Stimulated activated CD4-positive, alpha-beta T cell treated with anti-CD3 and anti-CD28 coated beads, Interleukin-2, amount 100 ng/mL, for 48 hours (primary cell): ENCODE data around the gene MACO1.
A peak's percentile ranks its signal among the peaks of the same experiment; 100 is the strongest.
"Not testable (repeated sequence)": the region's sequence is repeated elsewhere in the genome, so short reads cannot be mapped to it uniquely, and the experiment has no call there.

Source experiments
- DNase-seq, 2 donors: peaks; one replicate each; pipeline ENCODE4 v3.0.0-alpha.2; 2020

MACO1 gene, protein sequence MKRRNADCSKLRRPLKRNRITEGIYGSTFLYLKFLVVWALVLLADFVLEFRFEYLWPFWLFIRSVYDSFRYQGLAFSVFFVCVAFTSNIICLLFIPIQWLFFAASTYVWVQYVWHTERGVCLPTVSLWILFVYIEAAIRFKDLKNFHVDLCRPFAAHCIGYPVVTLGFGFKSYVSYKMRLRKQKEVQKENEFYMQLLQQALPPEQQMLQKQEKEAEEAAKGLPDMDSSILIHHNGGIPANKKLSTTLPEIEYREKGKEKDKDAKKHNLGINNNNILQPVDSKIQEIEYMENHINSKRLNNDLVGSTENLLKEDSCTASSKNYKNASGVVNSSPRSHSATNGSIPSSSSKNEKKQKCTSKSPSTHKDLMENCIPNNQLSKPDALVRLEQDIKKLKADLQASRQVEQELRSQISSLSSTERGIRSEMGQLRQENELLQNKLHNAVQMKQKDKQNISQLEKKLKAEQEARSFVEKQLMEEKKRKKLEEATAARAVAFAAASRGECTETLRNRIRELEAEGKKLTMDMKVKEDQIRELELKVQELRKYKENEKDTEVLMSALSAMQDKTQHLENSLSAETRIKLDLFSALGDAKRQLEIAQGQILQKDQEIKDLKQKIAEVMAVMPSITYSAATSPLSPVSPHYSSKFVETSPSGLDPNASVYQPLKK

DNA sequence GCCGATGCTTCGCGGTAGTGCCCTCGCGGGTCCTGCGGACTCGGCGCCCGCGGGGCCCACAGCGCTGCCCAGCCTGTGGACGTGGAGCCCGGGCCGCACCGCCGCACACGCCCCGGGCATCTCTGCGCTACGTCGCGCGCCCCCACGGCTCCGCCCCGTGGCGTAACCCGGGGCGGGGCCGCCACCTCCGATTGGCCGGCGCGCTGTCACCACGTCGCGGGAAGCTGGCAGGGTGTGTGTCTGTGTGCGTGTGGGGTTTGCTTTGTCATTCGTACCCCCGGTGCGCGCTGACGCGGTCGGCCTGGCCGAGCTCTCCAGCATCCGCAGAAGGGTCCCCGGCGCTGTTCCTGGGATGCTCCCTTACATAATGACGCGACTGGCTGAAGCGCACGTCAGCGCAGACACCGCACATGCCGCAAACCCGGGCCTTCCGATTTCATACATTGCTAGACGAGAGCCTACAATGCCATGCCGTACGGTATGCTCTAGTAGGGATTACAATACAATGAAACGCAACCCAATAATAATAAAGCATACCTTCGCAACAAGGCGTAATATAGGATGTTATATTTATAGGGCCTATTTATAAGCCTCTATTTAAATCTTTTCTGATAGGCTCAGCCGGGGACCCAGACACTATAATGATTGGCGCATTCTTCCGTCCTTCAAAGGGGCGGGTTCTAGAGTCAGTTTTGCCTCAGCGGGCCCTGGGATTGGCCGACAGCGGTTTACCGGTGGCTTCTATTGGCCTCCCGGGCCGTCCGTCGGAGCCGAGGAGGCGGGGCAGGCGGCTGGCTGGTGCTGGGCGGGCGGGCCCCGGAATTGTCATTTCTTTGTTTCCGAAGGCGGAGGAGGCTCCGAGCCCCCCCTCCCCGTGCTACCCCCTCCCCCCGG lies at the start of gene MACO1:
Gene MACO1 (plus strand): TSS at position 825 of the 894 bp plus-strand sequence. CDS start 202 bp downstream, outside the sequence.
- DNase-seq, result peak; percentile 96 to 98

DNA sequence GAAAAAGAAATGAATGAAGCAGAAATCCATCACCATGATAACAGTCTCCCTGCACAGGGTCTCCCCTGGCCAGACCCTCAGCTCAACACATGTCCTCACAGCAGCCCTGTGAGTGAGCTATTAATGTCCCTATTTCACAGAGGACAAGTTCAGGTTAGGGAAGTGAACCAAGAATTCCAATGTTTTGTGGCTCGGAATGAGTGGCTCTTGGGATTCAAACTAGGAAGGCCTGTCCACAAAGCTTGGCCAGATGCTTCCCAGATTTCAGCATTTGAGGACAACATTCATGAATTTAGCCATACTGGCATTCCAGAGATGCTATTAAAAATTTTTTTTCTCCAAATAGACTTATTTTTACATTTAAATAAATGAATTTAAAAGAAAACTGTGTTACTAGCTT lies 48.2 kb upstream of the MACO1 start:
- not testable (repeated sequence) for DNase-seq

DNA sequence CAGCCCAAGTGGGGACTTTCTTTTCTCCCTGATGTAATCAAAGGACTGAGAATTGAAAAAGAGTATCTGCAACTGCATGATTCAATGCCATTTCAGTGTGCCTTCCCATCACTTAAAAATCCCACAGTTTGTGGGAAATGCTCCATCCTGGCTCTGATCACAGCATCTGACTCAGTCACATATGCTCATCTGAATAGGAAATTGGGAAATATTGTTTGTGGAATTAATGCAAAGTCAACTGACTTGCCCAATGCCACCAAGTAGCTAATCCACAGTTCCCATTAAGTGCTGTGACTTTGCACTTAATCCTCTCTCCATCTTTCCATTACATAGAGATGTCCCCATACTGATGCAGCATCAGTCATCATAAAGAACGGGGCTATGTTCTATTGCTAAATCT lies 47.6 kb upstream of the MACO1 start:
- not testable (repeated sequence) for DNase-seq

DNA sequence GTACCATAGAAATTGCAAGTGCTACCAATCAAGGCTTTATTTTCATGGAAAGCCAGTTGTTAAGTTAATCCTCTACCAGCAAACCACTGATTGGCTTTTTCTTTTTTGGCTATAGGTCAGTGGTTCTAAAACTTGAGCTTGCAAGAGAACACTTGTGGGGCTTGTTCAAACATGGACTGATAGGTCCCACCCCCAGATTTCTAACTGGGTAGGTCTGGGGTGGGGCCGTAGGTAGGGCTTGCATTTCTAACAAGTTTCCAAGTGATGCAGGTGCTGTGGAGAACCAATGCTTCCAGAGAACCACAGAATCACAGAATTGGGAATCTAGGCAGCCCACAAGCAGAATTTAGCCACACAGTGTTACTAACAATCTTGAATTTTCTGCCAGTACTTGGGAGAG lies 46.8 kb upstream of the MACO1 start:
- not testable (repeated sequence) for DNase-seq

DNA sequence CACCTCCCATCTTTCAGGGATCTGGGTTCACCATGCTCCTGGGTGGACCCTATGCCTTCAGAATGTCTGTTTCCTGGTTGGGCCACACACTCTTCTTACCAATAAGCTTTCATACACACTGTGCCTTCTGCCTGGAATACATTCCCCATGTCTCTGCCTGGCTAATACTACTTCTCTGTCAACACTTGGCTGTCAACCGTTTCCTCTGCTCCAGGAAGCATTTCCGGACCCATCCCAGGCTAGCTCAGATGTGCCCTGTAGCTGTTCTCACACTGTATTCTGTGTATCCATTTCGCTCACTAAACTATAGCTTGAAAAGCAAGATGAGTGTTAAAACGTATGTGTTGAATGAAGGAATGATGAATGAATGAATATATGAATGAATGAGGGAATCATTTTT lies 43.6 kb upstream of the MACO1 start:
- DNase-seq, result not testable (repeated sequence)

DNA sequence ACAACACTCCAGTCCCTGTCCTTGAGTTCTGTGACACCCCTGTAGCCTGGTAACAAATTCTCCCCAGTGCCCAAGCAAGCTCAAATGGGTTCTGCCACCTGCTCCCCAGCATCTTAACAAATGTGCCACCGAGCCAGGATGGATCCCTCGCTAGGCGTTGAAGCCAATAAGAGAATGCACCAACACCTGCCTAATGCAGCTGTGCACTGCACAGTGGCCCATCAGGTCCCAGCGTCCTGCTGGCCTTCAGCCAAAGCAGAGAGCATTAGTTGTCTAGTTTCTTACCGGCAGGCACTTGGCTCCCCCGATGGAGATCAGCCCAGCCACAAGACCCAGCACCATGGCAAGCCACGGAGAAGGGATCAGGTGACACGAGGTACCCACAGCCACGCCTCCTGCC lies 42.0 kb upstream of the MACO1 start:
- DNase-seq, result not testable (repeated sequence)

DNA sequence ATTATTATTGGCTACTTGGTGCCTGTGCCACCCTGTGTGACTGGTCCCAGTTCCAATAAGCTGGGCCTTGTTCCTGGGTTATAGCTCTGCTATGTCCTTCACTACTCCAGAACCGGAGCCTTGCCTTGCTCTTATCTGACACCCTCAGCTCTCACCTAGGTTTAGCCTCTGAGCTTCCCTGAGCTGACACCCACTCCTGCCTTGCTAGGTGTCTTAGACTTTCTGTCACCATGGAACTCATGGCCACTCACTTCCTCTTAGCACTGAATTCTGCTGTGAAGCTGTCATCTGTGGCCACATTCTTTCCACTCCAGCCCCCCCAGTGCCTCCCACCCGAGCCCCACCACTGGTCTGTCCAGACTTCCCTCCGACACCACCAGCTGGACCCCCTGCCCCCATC lies 41.0 kb upstream of the MACO1 start:
- DNase-seq, result not testable (repeated sequence)

DNA sequence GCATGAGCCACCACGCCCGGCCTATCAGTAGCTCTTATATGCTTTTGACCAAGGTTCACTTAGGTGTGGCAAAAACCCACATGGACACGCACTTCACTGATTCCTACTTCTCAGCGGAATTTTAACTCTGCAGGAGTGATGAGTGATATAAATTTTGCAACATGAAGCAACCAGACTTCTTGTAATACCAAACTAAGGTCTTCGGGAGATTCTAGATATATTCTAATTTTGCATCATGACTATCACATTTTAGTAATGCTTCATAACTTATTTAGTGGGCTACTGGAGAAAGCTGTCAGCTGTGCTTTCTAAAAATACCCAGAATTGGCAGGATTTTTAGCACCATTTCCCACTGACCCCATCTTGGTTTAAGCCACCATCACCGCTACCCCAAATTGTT lies 37.9 kb upstream of the MACO1 start:
- no peak for DNase-seq

DNA sequence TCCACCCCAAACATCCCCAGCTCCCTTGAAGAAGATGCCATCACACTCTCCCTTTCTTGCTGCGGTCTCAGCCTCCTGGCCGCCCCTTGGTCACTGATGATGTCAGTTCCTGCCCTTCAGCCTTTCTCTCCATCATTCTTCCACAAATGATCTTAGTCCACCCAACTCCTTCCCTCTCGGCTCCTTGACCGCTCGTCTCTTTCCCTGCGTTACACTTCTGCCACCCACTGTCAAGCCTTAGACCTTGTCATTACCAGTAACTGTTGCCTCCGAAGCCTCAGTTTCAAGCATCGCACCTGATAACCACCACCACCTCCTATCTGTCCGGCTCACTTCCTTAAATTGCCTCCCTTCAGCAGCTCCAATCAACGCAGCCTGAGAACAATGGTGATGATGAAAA lies 33.1 kb upstream of the MACO1 start:
- DNase-seq, result not testable (repeated sequence)

DNA sequence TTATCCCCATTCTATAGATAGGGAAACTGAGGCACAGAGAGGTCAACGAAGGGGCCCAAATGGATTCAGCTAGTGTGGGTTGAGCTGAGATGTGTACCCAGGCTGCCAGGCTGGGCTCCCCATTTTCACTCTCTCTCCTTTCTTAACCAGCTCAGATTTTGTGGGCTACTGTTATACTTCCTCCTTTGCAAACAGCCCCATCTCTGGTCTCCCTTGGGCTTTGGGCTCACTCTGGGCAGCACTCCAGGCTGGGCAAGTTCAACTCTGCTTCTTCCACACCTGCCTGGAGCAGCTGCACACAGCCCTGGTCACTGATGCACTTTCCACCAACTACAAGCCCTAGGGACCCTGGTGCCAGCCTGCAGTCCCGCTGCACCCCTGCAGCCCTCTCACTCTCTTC lies 32.6 kb upstream of the MACO1 start:
- DNase-seq, result not testable (repeated sequence)

DNA sequence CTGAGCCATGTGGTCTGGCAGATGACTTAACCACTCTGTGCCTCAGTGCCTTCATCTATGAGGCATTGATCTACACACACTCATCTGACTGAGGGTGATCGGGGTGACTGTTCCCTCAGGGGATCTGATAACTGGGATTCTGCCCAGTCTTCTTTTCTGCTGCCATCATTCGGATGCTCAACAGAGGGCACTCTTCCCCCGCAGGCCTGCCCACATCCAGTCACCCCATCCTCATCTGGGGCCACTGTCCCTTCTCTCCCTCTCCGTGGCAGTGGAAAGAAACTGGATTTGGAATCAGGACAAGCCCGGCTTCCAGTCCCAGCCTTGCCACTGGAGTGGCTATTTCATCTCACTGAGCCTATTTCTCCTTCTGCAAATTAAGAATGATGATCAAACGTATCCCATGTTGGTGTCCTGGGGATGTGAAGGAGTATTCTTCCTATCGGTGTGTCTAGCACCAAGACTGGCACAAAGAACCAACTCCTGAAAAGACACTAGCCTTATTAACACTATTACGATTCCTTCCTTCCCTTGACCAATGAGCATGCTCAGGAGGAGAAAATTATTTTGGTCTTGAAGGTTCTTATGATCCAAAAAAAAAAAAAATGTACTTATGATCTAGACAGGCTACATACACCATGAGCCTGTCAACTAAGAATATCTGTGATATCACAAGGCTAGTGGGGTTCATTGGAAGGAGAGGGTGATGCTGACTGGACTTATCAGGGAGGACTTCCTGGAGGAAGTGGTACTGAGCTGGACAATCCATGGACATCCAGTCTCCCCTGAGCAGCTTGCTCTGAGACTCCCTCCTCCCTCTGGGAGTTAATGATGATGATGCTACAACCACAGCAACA lies 27.5 kb upstream of the MACO1 start:
- DNase-seq, result peak in 1 of 2 donors; percentile 11

DNA sequence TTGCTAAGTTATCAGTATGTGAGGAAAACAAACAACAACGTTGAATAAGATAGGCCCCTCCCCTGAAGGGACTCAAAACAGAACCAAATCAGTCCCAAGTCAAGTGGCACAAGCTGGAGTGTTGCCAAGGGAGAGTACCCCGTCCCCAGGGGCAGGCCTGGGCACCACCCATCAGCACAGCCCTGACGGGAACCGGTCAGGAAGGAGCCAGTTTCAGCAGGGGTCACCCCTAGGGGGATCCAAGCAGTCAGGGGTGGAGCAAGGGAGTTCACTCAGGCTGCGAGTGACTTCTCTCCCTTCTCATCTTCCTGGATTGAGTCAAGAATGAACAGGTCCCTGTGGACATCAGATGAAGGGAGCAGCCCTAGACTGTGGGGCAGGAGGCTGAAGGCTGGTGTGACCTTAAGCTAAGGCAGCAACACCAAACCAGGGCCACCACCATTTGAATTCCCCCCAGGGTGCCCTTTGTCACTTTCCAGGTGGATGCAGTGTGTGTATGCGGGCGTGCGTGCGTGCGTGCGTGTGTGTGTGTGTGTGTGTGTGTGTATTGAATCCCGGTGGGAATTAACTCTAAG lies 24.9 kb upstream of the MACO1 start:
- DNase-seq, result not testable (repeated sequence)

DNA sequence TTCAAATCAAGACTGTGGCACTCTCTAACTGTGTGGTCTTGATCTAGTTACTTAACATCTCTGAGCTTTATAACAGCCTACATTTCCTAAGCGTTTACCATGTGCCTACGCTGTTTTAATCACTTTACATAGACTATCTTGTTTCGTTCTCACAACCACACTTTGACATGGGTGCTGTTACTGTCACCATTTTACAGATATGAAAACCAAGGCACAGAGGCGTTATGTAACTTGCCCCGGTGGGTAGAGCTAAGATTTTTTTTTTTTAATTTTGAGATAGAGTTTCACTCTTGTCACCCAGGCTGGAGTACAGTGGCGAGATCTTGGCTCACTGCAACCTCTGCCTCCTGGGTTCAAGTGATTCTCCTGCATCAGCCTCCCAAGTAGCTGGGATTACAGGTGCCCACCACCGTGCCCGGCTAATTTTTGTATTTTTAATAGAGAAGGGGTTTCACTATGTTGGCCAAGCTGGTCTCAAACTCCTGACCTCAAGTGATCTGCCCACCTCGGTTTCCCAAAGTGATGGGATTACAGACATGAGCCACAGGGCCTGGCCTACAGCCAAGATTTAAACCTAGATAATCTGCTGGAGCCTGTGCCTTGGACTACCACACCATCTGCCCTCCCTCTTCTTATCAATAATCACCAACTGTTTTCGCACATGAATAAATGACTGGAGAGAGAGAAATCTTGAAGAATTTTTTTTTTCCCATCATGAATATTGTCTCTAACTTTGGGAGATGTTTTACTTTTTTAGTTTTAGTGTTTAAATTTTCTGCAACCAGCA lies 20.9 kb upstream of the MACO1 start:
- DNase-seq, result not testable (repeated sequence)

DNA sequence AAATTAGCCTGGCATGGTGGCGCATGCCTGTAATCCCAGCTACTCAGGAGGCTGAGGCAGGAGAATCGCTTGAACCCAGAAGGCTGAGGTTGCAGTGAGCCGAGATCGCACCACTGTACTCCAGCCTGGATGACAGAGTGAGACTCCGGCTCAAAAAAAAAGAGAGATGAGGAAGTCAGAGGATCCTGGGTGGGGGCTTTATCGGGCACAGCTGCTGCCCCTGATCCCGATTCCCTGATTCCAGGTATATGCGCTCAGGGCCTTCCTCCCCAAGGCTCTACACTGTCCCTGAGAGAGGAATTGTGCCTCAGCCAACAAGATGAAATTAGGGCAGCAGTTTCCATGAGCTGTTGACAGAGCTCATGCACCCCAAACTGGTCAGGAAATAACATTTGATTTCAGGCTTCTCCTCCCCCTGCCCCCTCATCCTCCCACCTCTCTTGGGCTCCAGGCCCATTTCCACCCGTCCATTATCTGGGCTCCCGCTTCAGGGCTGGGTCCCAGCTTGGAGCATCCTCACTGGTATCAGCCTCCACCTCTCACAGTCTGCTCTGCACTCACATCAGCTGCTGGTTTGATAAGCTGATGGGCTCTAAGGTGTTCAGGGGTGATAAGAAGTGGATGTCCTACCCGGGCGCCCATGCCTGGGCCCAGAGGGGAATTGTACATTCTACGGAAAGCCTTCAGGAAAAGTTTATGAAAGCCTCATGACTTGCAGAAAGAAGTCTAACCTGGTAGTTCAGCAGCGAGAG lies 17.6 kb upstream of the MACO1 start:
- not testable (repeated sequence) for DNase-seq

DNA sequence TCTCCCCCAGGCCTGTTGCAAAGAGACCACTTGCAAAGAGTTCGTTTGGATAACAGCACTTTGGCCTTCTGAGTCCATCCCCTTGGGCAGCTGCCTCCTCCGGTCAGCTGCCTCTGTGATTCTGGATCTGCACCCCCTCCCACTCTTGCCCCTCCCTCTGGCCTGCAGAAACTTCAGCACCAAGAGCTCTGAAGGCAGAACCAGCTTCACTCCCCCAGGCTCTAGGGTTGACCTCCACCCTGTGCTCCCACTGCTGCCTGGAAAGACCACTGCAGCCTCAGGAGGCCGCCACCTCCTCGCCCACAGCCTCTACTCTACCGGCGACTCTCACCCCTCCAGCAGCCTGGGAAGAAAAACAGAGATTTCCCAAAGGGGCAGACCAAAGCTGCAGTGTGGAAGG lies 16.5 kb upstream of the MACO1 start:
- not testable (repeated sequence) for DNase-seq

DNA sequence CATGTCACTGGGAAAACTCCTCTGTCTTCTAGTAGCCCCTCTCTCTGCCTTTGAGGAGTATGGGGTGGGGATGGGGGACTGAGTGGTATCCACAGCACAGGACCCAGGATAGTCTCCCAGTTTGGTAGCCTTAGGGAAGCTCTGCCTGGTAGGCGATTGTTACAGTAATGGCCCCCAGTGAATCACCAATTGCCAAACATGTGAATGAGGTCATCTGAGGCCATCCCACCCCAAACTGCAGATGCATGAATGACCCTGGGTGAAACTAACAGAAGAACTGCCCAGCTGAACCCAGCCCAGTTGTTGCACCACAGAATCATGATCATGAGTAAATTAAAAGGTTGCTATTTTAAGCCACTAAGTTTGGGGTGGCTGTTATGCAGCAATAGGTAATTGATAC lies 16.1 kb upstream of the MACO1 start:
- not testable (repeated sequence) for DNase-seq

DNA sequence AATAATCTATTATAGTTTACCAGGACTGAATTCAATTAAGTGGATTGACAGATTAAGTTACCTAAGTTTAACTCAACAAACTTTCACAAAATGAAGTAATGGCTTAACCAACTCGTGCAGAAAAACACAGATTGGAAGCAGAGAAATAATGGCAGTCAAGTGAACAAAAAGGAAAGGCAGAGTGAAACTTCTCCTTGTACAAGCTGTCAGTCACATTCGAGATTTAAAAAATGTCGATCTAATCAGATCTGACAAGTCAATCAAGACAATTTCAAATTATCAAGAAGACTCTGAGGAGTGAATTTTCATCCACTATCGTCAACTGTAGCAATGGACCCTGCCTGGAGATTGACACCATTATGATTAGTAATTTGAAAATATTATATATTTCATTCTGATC lies 13.4 kb upstream of the MACO1 start:
- DNase-seq, result not testable (repeated sequence)

DNA sequence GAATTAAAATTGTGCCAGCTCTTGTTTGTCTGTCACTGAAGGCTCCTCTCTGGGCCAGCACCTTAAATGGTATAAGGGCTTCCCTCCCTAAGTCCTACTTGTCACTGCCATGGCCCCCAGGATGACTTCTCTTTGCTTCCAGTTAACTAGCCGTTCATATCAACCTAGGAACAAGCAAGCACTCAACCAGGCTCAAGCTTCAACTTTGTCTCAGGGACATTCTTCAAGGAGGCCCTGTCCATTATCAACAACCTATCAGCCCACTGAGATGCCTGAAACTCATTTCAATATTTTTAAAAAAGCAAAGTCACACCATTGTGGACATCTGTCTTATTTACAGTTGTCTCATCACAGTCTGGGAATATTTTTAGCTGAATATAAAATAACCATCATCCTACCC lies 11.4 kb upstream of the MACO1 start:
- not testable (repeated sequence) for DNase-seq

DNA sequence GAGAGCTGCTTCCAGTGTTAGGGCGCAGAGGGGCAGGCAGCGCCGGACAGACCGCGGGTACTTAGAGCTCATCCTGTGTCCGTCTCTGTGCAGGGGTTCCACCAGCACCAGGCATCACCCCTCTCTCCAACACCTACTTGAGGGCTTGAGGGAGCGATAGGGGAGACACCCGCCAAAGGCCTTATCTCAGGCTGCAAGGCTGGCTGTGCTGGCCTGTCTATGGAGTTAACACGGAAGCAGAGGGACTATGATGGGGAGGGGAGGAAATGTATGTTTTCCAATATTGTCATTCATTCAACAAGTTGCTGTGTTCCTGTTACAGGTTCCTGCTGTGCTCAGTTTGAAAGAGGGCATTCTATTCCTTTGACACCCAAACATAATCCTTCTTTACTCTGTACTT lies 10.0 kb upstream of the MACO1 start, which contains the start of gene RHCE:
Gene RHCE (minus strand): TSS at position 111 of the 400 bp plus-strand sequence. CDS start 39 bp downstream, at position 72.
- DNase-seq, result not testable (repeated sequence)

DNA sequence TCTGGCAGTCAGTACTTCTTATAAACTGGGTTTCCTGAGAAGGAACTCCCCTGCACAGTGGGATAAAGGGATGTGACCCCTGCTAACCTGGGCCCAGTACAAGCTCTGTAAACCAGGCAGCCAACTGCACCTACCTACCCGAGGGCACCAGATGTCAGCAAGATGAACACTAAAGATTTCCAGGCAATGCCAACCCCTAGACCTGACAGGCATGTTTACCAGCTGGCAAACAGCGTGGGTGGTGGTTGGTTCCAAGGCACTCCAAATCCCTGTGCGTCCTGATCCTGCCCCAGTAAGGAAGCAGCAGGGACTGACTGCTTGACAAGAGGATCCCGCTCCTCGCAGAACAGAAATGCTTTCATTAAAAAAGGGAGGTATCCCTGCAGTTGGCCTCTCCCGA lies 7.5 kb upstream of the MACO1 start:
- DNase-seq, result not testable (repeated sequence)
